HTR-8/SVneo (cell line): ENCODE results near the gene P4HA2.

Experiments
- DNase-seq: peaks from one replicate; pipeline ENCODE4 v3.0.0; 2011; ENCODE audit warnings: low spot score, mixed read lengths; ENCODE audit not compliant: insufficient read length
- FAIRE-seq: peaks from 2 replicates; lab custom pipeline; 2011; peaks lifted over from hg19 to GRCh38; lab: Jason Lieb, UNC

Gene P4HA2

GRCh38 chr5:132207778-132208177 is 19.9 kb downstream of the P4HA2 start:
- DNase-seq (no peak), FAIRE-seq (no peak)

GRCh38 chr5:132206782-132207181 is 20.9 kb downstream of the P4HA2 start:
- FAIRE-seq (no peak), DNase-seq (no peak)

- FAIRE-seq (no peak), DNase-seq (no peak)
Observed at GRCh38 chr5:132205385-132206125, 22.1 kb downstream of the P4HA2 start.

- FAIRE-seq: no peak
- DNase-seq: no peak
Observed at GRCh38 chr5:132204371-132205135, 23.1 kb downstream of the P4HA2 start.

- FAIRE-seq (no peak), DNase-seq (no peak)
Observed at GRCh38 chr5:132203916-132204315, 23.7 kb downstream of the P4HA2 start.

- FAIRE-seq (no peak), DNase-seq (no peak)
Observed at GRCh38 chr5:132203464-132203818, 24.2 kb downstream of the P4HA2 start.

- no peak for FAIRE-seq
- DNase-seq: no peak
Observed at GRCh38 chr5:132202711-132203463, 24.8 kb downstream of the P4HA2 start.

GRCh38 chr5:132199116-132199680 is 28.5 kb downstream of the P4HA2 start:
- DNase-seq (no peak), FAIRE-seq (no peak)

- FAIRE-seq (no peak), DNase-seq (no peak)
Observed at GRCh38 chr5:132198571-132198970, 29.1 kb downstream of the P4HA2 start.

- no peak for DNase-seq
Observed at GRCh38 chr5:132195727-132196126, 31.9 kb downstream of the P4HA2 start.

GRCh38 chr5:132193165-132193694 is 34.4 kb downstream of the P4HA2 start:
- no peak for DNase-seq
- no peak for FAIRE-seq

More at GRCh38 chr5:132195727-132196126, 31.9 kb downstream of the P4HA2 start:
- FAIRE-seq: no peak

- DNase-seq: peak; percentile 79
- no peak for FAIRE-seq
Observed at GRCh38 chr5:132190161-132190817, 37.4 kb downstream of the P4HA2 start.

- peak; percentile 51 for FAIRE-seq
- no peak for DNase-seq
Observed at GRCh38 chr5:132184588-132184987, 43.1 kb downstream of the P4HA2 start.

- no peak for FAIRE-seq
- DNase-seq: no peak
Observed at GRCh38 chr5:132183723-132184122, 43.9 kb downstream of the P4HA2 start.

GRCh38 chr5:132182359-132183040 is 45.2 kb downstream of the P4HA2 start:
- FAIRE-seq (no peak), DNase-seq (no peak)

GRCh38 chr5:132181011-132181629 is 46.5 kb downstream of the P4HA2 start:
- DNase-seq (no peak), FAIRE-seq (no peak)

- FAIRE-seq (no peak), DNase-seq (peak; percentile 60)
Observed at GRCh38 chr5:132180134-132180745, 47.4 kb downstream of the P4HA2 start.

- no peak for DNase-seq
- FAIRE-seq: no peak
Observed at GRCh38 chr5:132179405-132179804, 48.2 kb downstream of the P4HA2 start.
